KBM-7 (cell line): ENCODE data around the gene UFD1.

Experiments used
- DNase-seq: peaks from one replicate; pipeline ENCODE4 v3.0.0-alpha.2; 2015
- in situ Hi-C: fragments of 300-500 bp; cut with MboI; formaldehyde crosslinking; loops from 2 replicates; pipeline ENCODE4 v1.14.3; 2020; ENCODE audit warnings: low sequenced_read_pairs, low pct_unique_long_range_greater_than_20kb, mixed read lengths

The UFD1 gene

GRCh38 chr22:19517919-19518611 lies 39.1 kb upstream of the UFD1 start:
- in situ Hi-C loops, result no loop called here
- no peak for DNase-seq

- in situ Hi-C loops, result no loop called here
- DNase-seq, result no peak
Observed at GRCh38 chr22:19517171-19517500, 38.1 kb upstream of the UFD1 start.

GRCh38 chr22:19516378-19517170 lies 37.6 kb upstream of the UFD1 start:
- no peak for DNase-seq
- in situ Hi-C loops, result no loop called here

DNA sequence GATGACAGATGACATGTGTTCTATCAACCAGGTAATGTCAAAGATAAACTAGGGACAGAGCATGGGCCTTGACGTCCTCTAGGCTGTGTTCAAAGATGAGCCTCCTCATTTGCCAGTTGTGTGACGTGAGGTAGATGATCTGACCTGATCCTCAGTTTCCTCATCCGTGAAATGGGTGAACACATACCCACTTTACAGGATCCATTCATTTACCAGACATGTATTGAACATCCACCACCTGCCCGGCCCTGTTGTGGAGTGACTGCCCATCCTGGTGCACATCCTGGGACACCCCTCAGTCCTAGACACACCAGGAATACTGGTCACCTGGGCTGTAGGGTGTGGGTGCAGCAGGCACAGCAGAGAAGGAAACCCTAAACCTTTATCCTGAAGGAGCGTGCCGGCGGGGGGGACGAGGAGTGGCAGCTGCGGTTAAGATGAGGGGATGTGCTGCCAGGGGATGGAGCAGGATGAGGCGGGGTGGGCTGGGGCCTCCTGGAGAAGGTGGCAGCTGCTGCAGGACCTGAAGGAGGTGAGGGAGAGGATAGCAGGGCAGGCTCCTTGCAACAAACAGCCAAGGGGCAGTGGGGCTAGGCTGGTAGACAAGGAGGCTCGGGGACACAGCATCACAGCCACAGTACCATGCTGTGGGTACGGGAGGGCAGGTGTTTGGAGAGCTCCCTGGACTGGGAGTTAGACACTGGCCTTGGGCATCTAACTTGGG lies 36.8 kb upstream of the UFD1 start:
- in situ Hi-C loops, result no loop called here
- DNase-seq, result no peak

DNA sequence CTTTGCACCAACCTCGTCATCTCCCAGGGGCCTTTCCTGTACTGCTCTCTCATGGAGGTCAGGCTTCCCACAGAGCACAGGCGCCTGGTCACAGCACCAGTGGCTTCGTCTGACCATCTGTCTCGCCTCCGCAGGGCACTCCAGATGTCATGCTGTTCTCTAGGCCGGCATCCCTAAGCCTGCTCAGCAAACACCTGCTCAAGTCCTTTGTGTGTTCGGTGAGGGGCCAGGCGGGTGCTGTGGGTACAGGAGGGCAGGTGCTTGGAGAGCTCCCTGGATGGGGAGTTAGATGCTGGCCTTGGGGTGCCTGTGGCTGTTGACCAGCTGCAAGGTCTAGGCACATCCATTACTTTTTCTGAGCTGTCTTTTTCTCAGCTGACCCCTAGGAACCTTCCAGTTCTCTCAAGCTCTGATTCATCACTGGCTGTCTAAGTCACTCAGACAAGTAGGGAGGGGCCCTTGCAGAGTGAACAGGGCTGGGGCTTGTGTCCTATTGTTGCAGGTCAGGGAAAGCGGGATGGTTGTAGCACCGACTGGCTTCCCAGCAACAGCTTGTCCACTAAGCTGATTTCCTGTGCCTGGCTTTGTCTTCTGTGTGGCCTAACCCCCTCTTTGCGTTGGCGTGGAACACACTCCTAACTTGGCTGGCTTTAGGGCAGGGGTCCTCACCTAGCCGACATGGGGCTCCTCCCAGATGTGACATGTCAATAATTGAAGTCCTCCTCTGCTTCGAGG lies 36.0 kb upstream of the UFD1 start:
- DNase-seq, result no peak
- in situ Hi-C loops, result no loop called here

- no peak for DNase-seq
- in situ Hi-C loops, result no loop called here
Observed at GRCh38 chr22:19513823-19514222, 34.8 kb upstream of the UFD1 start.

DNA sequence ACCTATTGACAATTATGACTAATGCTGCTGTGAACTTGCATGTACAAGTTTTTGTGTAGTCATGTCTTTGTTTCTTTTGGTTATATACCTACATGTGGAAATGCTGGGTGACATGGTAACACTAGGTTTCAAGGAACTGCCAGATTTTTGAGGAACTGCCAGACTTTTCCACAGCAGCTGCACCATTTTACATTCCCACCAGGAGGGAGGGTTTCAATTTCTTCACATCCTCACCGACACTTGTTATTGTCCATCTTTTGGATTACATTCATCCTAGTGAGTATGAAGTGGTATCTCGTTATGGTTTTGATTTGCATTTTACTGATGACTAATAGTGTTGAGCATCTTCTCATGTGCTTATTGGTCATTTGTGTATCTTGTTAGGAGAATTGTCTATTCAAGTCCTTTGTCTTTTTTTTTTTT lies 31.9 kb upstream of the UFD1 start:
- in situ Hi-C loops, result no loop called here

DNA sequence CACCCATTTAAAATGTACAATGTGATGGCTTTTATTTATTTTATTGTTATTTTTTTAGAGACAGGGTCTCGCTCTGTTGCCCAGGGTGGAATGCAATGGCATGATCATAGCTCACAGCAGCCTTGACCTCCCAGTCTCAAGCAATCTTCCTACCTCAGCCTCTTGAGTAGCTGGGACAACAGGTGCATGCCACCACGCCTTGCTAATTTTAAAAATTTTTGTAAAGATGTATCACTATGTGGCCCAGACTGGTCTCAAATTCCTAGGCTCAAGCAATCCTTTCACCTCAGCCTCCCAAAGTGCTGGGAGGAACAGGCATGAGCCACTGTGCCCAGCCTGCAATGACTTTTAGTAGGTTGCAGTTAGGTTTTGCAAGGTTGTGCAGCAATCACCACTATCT lies 30.9 kb upstream of the UFD1 start:
- DNase-seq, result no peak
- in situ Hi-C loops, result no loop called here

More for the DNA sequence above, 31.9 kb upstream of the UFD1 start:
- no peak for DNase-seq

DNA sequence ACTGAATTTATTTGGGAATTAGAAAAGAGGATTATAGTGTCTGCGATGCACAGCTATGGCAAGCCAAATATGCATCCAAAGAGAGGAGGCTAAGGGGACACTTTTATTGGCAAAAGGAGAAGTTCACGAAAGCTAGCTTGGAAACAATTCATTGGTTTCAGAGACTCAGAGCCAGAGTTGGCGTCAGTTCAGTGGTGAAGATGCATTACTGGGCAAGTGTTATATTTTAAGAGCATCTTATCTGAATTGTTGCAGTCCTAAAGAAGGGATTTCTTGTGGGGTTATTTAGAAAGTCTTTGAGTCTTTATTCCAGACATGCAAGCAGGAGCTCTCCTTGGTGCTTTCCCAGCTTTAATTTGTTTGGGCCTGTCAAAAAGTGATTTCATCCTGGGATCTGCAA lies 30.2 kb upstream of the UFD1 start:
- in situ Hi-C loops, result no loop called here
- DNase-seq, result no peak

- no peak for DNase-seq
- in situ Hi-C loops, result no loop called here
Observed at GRCh38 chr22:19508024-19508776, 29.2 kb upstream of the UFD1 start.

DNA sequence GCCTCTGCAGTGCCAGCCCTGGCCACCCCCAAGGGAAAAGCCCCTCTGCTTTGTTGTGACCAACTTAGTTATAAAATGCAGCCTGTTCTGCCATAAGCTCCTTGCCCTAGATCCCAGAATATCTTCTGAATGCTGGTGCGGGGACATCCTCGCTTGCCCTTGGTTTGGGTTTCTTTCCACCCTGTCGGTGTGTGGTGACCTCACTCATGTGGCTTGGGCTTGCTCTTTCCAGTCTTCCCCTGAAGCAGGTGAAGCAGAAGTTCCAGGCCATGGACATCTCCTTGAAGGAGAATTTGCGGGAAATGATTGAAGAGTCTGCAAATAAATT lies 28.5 kb upstream of the UFD1 start:
- no peak for DNase-seq
- in situ Hi-C loops, result no loop called here

- DNase-seq, result no peak
- in situ Hi-C loops, result no loop called here
Observed at GRCh38 chr22:19506212-19506611, 27.2 kb upstream of the UFD1 start.

DNA sequence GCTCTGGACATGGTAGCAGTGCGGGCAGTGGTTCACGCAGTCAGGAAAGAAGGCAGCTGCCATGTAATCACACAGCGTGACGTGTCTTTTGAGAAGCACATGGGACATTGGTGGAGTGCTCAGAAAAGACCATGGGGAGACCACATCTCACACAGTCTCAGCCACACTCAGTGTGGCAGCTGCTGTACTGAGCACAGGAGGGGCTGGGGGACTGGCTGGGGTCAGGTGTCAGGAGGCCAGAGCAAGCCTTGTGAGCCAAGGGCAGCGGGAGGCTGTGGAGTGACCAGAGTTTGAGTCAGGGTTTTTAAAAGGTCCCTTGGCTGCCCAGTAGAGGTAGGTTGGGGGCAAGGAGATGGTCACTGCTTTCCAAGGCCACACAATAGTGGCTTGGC lies 26.7 kb upstream of the UFD1 start:
- no peak for DNase-seq
- in situ Hi-C loops, result no loop called here

GRCh38 chr22:19504900-19505734 lies 26.1 kb upstream of the UFD1 start:
- in situ Hi-C loops, result no loop called here
- no peak for DNase-seq

DNA sequence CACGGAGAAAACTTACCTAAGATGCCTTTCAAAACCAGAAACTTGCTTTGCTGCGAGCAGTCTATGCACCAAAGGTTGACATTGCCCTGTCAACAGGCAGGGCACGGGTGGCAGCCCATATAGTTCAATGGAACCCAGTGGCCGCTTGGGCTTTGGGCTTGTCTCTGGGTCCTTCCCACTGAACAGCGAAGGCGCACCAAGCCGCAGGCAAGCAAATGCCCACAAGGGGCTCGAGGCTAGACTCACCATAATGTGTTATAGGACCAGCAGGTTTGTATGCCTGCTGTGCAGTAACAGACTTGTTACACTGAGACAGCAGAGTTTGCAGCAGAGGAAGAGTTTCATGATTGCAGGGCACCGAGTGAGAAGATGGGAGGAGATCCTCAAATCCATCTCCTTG lies 24.9 kb upstream of the UFD1 start:
- in situ Hi-C loops, result no loop called here
- no peak for DNase-seq

GRCh38 chr22:19503367-19503766 lies 24.4 kb upstream of the UFD1 start:
- in situ Hi-C loops, result no loop called here
- no peak for DNase-seq

- DNase-seq, result no peak
- in situ Hi-C loops, result no loop called here
Observed at GRCh38 chr22:19501897-19502447, 23.0 kb upstream of the UFD1 start.

GRCh38 chr22:19499880-19500242 lies 20.9 kb upstream of the UFD1 start:
- no peak for DNase-seq
- in situ Hi-C loops, result no loop called here
